SK-N-SH treated with all-trans-retinoic acid at 6 μM for 48 hours (cell line): Measurements from ENCODE around the gene STAC2.

Experiments
- ARNTL ChIP-seq: fragments of 450-650 bp; formaldehyde crosslinking; IDR thresholded peaks from 2 replicates; pipeline ENCODE4 v1.5.0; 2020; ENCODE audit warnings: low read depth, mild to moderate bottlenecking, moderate library complexity, borderline replicate concordance
- BACH2 ChIP-seq: fragments of 250-450 bp; sonication (Bioruptor Pico); IDR thresholded peaks from 2 replicates; pipeline ENCODE4 v1.9.0; 2021; ENCODE audit warnings: mild to moderate bottlenecking, borderline replicate concordance
- CSDC2 ChIP-seq: fragments of 250-450 bp; sonication (Bioruptor Pico); IDR thresholded peaks from 2 replicates; pipeline ENCODE4 v1.5.0; 2020; ENCODE audit warnings: mild to moderate bottlenecking, moderate library complexity
- RARB ChIP-seq: fragments of 250-450 bp; sonication (Bioruptor Pico); IDR thresholded peaks from 2 replicates; pipeline ENCODE4 v1.8.0; 2021; ENCODE audit warnings: mild to moderate bottlenecking, moderate library complexity
- SNAI2 ChIP-seq: fragments of 250-450 bp; sonication (Bioruptor Pico); IDR thresholded peaks from 2 replicates; pipeline ENCODE4 v1.5.0; 2020; ENCODE audit warnings: mild to moderate bottlenecking, moderate library complexity
- TCF4 ChIP-seq: fragments of 250-450 bp; sonication (Bioruptor Pico); IDR thresholded peaks from 2 replicates; pipeline ENCODE4 v1.8.0; 2021; ENCODE audit warnings: mild to moderate bottlenecking, moderate library complexity, borderline replicate concordance
- TOX ChIP-seq: fragments of 250-450 bp; sonication (Bioruptor Pico); IDR thresholded peaks from 2 replicates; pipeline ENCODE4 v1.8.0; 2021; ENCODE audit warnings: mild to moderate bottlenecking, moderate library complexity, borderline replicate concordance
- ZFP3 ChIP-seq: fragments of 250-450 bp; sonication (Bioruptor Pico); IDR thresholded peaks from 2 replicates; pipeline ENCODE4 v1.5.0; 2020; ENCODE audit warnings: mild to moderate bottlenecking, moderate library complexity
- ZFP30 ChIP-seq: fragments of 450-650 bp; formaldehyde crosslinking; IDR thresholded peaks from 2 replicates; pipeline ENCODE4 v1.5.0; 2022; ENCODE audit warnings: mild to moderate bottlenecking, moderate library complexity
- ZNF70 ChIP-seq: fragments of 450-650 bp; formaldehyde crosslinking; IDR thresholded peaks from 2 replicates; pipeline ENCODE4 v1.5.0; 2020; ENCODE audit warnings: mild to moderate bottlenecking, moderate library complexity
- ZNF8 ChIP-seq: fragments of 450-650 bp; formaldehyde crosslinking; IDR thresholded peaks from 2 replicates; pipeline ENCODE4 v1.5.0; 2020; ENCODE audit warnings: mild to moderate bottlenecking, moderate library complexity
- TF ChIP-seq, protein P1 (sequence below): fragments of 250-450 bp; sonication (Bioruptor Pico); IDR thresholded peaks from 2 replicates; pipeline ENCODE4 v1.8.0; 2020; ENCODE audit warnings: mild to moderate bottlenecking, moderate library complexity, borderline replicate concordance
- TF ChIP-seq, protein P2 (sequence below): fragments of 250-450 bp; sonication (Bioruptor Pico); IDR thresholded peaks from 2 replicates; pipeline ENCODE4 v1.5.0; 2020; ENCODE audit warnings: mild to moderate bottlenecking, moderate library complexity
- TF ChIP-seq, protein P3 (sequence below): fragments of 250-450 bp; sonication (Bioruptor Pico); IDR thresholded peaks from 2 replicates; pipeline ENCODE4 v1.5.1; 2020; ENCODE audit warnings: low read depth, mild to moderate bottlenecking, moderate library complexity

DNA sequence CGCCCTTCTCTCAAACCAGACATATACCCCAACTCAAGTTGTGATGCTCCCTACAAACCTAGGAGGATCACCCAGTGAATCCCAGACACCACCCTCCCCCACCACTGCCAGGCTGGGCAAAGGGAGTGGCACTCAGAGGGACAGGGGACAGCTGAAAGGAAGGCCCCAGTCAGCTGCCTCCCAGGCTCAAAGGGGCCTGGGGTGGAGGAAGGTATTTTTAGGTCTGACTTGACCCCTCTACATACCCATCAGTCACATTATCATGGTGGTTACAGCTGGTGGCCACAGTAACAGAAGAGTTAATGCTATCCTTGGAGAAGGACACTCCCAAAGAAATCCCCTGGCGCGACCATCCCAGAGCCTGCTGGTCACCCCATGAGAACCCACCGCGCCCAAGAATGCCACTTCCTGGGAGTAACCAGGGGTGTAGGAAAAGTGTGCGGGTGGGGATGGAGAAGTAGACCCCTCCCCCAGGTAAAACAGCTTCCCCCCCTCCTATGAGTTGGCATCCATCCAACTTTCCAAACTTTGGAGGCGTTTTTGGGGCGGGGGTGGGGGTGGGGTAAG, 29.4 kb downstream of the STAC2 start:
- TF ChIP-seq CSDC2 (CRISPR knock-in tag) = no peak
- no peak for TF ChIP-seq TOX (CRISPR knock-in tag)
- TF ChIP-seq SNAI2 (CRISPR knock-in tag) = no peak
- TF ChIP-seq, protein P1, sequence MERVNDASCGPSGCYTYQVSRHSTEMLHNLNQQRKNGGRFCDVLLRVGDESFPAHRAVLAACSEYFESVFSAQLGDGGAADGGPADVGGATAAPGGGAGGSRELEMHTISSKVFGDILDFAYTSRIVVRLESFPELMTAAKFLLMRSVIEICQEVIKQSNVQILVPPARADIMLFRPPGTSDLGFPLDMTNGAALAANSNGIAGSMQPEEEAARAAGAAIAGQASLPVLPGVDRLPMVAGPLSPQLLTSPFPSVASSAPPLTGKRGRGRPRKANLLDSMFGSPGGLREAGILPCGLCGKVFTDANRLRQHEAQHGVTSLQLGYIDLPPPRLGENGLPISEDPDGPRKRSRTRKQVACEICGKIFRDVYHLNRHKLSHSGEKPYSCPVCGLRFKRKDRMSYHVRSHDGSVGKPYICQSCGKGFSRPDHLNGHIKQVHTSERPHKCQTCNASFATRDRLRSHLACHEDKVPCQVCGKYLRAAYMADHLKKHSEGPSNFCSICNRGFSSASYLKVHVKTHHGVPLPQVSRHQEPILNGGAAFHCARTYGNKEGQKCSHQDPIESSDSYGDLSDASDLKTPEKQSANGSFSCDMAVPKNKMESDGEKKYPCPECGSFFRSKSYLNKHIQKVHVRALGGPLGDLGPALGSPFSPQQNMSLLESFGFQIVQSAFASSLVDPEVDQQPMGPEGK (CRISPR knock-in tag) = no peak
- TF ChIP-seq TCF4 = no peak
- no peak for TF ChIP-seq ZFP3 (CRISPR knock-in tag)
- no peak for TF ChIP-seq ZFP30 (CRISPR knock-in tag)
- TF ChIP-seq, protein P2, sequence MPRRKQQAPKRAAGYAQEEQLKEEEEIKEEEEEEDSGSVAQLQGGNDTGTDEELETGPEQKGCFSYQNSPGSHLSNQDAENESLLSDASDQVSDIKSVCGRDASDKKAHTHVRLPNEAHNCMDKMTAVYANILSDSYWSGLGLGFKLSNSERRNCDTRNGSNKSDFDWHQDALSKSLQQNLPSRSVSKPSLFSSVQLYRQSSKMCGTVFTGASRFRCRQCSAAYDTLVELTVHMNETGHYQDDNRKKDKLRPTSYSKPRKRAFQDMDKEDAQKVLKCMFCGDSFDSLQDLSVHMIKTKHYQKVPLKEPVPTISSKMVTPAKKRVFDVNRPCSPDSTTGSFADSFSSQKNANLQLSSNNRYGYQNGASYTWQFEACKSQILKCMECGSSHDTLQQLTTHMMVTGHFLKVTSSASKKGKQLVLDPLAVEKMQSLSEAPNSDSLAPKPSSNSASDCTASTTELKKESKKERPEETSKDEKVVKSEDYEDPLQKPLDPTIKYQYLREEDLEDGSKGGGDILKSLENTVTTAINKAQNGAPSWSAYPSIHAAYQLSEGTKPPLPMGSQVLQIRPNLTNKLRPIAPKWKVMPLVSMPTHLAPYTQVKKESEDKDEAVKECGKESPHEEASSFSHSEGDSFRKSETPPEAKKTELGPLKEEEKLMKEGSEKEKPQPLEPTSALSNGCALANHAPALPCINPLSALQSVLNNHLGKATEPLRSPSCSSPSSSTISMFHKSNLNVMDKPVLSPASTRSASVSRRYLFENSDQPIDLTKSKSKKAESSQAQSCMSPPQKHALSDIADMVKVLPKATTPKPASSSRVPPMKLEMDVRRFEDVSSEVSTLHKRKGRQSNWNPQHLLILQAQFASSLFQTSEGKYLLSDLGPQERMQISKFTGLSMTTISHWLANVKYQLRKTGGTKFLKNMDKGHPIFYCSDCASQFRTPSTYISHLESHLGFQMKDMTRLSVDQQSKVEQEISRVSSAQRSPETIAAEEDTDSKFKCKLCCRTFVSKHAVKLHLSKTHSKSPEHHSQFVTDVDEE (CRISPR knock-in tag) = no peak
- no peak for TF ChIP-seq BACH2 (CRISPR knock-in tag)
- TF ChIP-seq, protein P3, sequence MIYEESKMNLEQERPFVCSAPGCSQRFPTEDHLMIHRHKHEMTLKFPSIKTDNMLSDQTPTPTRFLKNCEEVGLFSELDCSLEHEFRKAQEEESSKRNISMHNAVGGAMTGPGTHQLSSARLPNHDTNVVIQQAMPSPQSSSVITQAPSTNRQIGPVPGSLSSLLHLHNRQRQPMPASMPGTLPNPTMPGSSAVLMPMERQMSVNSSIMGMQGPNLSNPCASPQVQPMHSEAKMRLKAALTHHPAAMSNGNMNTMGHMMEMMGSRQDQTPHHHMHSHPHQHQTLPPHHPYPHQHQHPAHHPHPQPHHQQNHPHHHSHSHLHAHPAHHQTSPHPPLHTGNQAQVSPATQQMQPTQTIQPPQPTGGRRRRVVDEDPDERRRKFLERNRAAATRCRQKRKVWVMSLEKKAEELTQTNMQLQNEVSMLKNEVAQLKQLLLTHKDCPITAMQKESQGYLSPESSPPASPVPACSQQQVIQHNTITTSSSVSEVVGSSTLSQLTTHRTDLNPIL (CRISPR knock-in tag) = no peak
- TF ChIP-seq RARB (CRISPR knock-in tag) = no peak
- TF ChIP-seq ZNF8 = no peak
- no peak for TF ChIP-seq ARNTL (CRISPR knock-in tag)
- no peak for TF ChIP-seq ZNF70 (CRISPR knock-in tag)
